GM18868 (cell line): ENCODE data around the gene DNAJA3.

ENCODE experiments used
- ATAC-seq: cut with Tn5 transposase; IDR thresholded peaks from one replicate; pipeline ENCODE4 v1.9.1; 2021; ENCODE audit warnings: mild to moderate bottlenecking, moderate library complexity; ENCODE audit not compliant: unreplicated experiment

Gene DNAJA3

GRCh38 chr16:4472880-4473279 is 47.2 kb downstream of the DNAJA3 start:
- no peak for ATAC-seq

- ATAC-seq: peak; percentile 61
These were observed 48.7 kb downstream of the DNAJA3 start, which contains the start of gene NMRAL1 for GRCh38 chr16:4474192-4474961. Gene NMRAL1, minus strand, starts transcription at chr16:4474625. Its CDS starts 493 bp downstream, at chr16:4474132.

GRCh38 chr16:4475880-4476788 is 50.5 kb downstream of the DNAJA3 start, which contains the start of gene HMOX2:
Gene HMOX2, plus strand, starts transcription at chr16:4476398. Its CDS starts 29,127 bp downstream, at chr16:4505525.
- peak; percentile 85 for ATAC-seq

GRCh38 chr16:4477966-4478365 is 52.3 kb downstream of the DNAJA3 start:
- ATAC-seq: no peak

- no peak for ATAC-seq
These were observed 55.9 kb downstream of the DNAJA3 start for GRCh38 chr16:4481526-4481925.

- ATAC-seq: no peak
These were observed 56.3 kb downstream of the DNAJA3 start for GRCh38 chr16:4481963-4482362.

- ATAC-seq: no peak
These were observed 60.6 kb downstream of the DNAJA3 start for GRCh38 chr16:4486126-4486893.

GRCh38 chr16:4487955-4488498 is 62.4 kb downstream of the DNAJA3 start:
- no peak for ATAC-seq

- no peak for ATAC-seq
These were observed 62.9 kb downstream of the DNAJA3 start for GRCh38 chr16:4488499-4488967.

GRCh38 chr16:4489030-4489429 is 63.4 kb downstream of the DNAJA3 start:
- ATAC-seq: no peak

GRCh38 chr16:4491898-4492297 is 66.2 kb downstream of the DNAJA3 start:
- ATAC-seq: no peak

GRCh38 chr16:4494746-4495490 is 69.2 kb downstream of the DNAJA3 start:
- ATAC-seq: no peak

- no peak for ATAC-seq
These were observed 70.1 kb downstream of the DNAJA3 start for GRCh38 chr16:4495766-4496165.

GRCh38 chr16:4496305-4496704 is 70.6 kb downstream of the DNAJA3 start:
- no peak for ATAC-seq

- ATAC-seq: no peak
These were observed 73.0 kb downstream of the DNAJA3 start for GRCh38 chr16:4498546-4499195.

GRCh38 chr16:4499196-4499555 is 73.5 kb downstream of the DNAJA3 start:
- no peak for ATAC-seq

- no peak for ATAC-seq
These were observed 74.6 kb downstream of the DNAJA3 start for GRCh38 chr16:4500272-4500671.

GRCh38 chr16:4501071-4501478 is 75.4 kb downstream of the DNAJA3 start:
- no peak for ATAC-seq

GRCh38 chr16:4505356-4506147 is 79.9 kb downstream of the DNAJA3 start:
- peak; percentile 82 for ATAC-seq
